H9 (cell line): Measurements from ENCODE around the gene CXXC1. TPM values are rescaled to one million over a fixed set of nuclear protein-coding genes. Genes with fewer than 3 reads are reported as not detected.

Experiments used
- DNase-seq: peaks from one replicate; pipeline ENCODE4 v3.0.0-alpha.2; 2017
- H2AFZ ChIP-seq: one replicate; pipeline ENCODE4 v1.6.1; 2013; ENCODE audit warnings: mild to moderate bottlenecking, low read length, control low read depth, moderate library complexity
- H2AK5ac ChIP-seq: 2 replicates; pipeline ENCODE4 v1.6.1; 2013; ENCODE audit warnings: low read length, control low read depth, mixed read lengths; ENCODE audit not compliant: insufficient read length
- H2BK120ac ChIP-seq: one replicate; pipeline ENCODE4 v1.6.1; 2013; ENCODE audit warnings: low read depth, mild to moderate bottlenecking, low read length, control low read depth, inconsistent platforms; ENCODE audit not compliant: poor library complexity, severe bottlenecking
- H2BK12ac ChIP-seq: 2 replicates; pipeline ENCODE4 v1.6.1; 2013; ENCODE audit warnings: low read length, control low read depth, mixed read lengths, low read depth; ENCODE audit not compliant: insufficient read length
- H2BK15ac ChIP-seq: 2 replicates; pipeline ENCODE4 v1.6.1; 2013; ENCODE audit warnings: low read depth, low read length, control low read depth
- H2BK20ac ChIP-seq: one replicate; pipeline ENCODE4 v1.6.1; 2013; ENCODE audit warnings: low read depth, mild to moderate bottlenecking, low read length, control low read depth, inconsistent platforms; ENCODE audit not compliant: poor library complexity, severe bottlenecking
- H2BK5ac ChIP-seq: 2 replicates; pipeline ENCODE4 v1.6.1; 2013; ENCODE audit warnings: low read length, control low read depth, mixed read lengths; ENCODE audit not compliant: insufficient read length
- H3K14ac ChIP-seq: 2 replicates; pipeline ENCODE4 v1.6.1; 2013; ENCODE audit warnings: low read length, control low read depth; ENCODE audit not compliant: insufficient read depth
- H3K18ac ChIP-seq: 2 replicates; pipeline ENCODE4 v1.6.1; 2013; ENCODE audit warnings: low read depth, mild to moderate bottlenecking, mixed read lengths, low read length, control low read depth; ENCODE audit not compliant: insufficient read length
- H3K23ac ChIP-seq: 2 replicates; pipeline ENCODE4 v1.6.1; 2013; ENCODE audit warnings: low read length, control low read depth, mixed read lengths, low read depth; ENCODE audit not compliant: insufficient read length
- H3K23me2 ChIP-seq: 2 replicates; pipeline ENCODE4 v1.6.1; 2013; ENCODE audit warnings: low read depth, mild to moderate bottlenecking, mixed read lengths, low read length, control low read depth; ENCODE audit not compliant: insufficient read length, poor library complexity, severe bottlenecking
- H3K27ac ChIP-seq: 2 replicates; pipeline ENCODE4 v1.5.1; 2013; ENCODE audit warnings: low read length, control low read depth, mixed read lengths, low read depth; ENCODE audit not compliant: insufficient read length
- H3K27me3 ChIP-seq: 2 replicates; pipeline ENCODE4 v1.6.1; 2013; ENCODE audit warnings: low read length, control low read depth, inconsistent platforms; ENCODE audit not compliant: insufficient read depth
- H3K4ac ChIP-seq: 2 replicates; pipeline ENCODE4 v1.6.1; 2013; ENCODE audit warnings: low read depth, mild to moderate bottlenecking, control low read depth, inconsistent platforms, low read length, moderate library complexity
- H3K4me1 ChIP-seq: 2 replicates; pipeline ENCODE4 v1.6.1; 2013; ENCODE audit warnings: low read length, control low read depth, inconsistent platforms; ENCODE audit not compliant: insufficient read depth
- H3K4me2 ChIP-seq: 2 replicates; pipeline ENCODE4 v1.6.1; 2013; ENCODE audit warnings: low read length, control low read depth, mixed read lengths; ENCODE audit not compliant: insufficient read length, insufficient read depth
- H3K56ac ChIP-seq: 2 replicates; pipeline ENCODE4 v1.6.1; 2013; ENCODE audit warnings: low read depth, mild to moderate bottlenecking, mixed read lengths, low read length, control low read depth; ENCODE audit not compliant: insufficient read length
- H3K79me1 ChIP-seq: 2 replicates; pipeline ENCODE4 v1.6.1; 2013; ENCODE audit warnings: low read depth, mild to moderate bottlenecking, moderate library complexity, low read length, control low read depth, inconsistent platforms; ENCODE audit not compliant: insufficient read depth, poor library complexity, severe bottlenecking
- H3K79me2 ChIP-seq: 2 replicates; pipeline ENCODE4 v1.6.1; 2013; ENCODE audit warnings: low read length, control low read depth, inconsistent platforms; ENCODE audit not compliant: insufficient read depth
- H3K9ac ChIP-seq: 2 replicates; pipeline ENCODE4 v1.6.1; 2013; ENCODE audit warnings: low read length, control low read depth, mixed read lengths; ENCODE audit not compliant: insufficient read length; ENCODE audit errors: extremely low read depth
- H3K9me3 ChIP-seq: one replicate; pipeline ENCODE4 v1.6.1; 2013; ENCODE audit warnings: low read depth, low read length, inconsistent platforms; ENCODE audit not compliant: control insufficient read depth
- H3T11ph ChIP-seq: one replicate; pipeline ENCODE4 v1.6.1; 2013; ENCODE audit warnings: mild to moderate bottlenecking, low read length, control low read depth, inconsistent platforms
- H4K20me1 ChIP-seq: one replicate; pipeline ENCODE4 v1.6.1; 2013; ENCODE audit not compliant: control insufficient read depth, insufficient read length, insufficient read depth
- H4K5ac ChIP-seq: 2 replicates; pipeline ENCODE4 v1.6.1; 2013; ENCODE audit warnings: low read depth, mild to moderate bottlenecking, mixed read lengths, low read length, control low read depth; ENCODE audit not compliant: insufficient read length
- H4K8ac ChIP-seq: replicated peaks from 2 replicates; pipeline ENCODE4 v1.6.1; 2013; ENCODE audit warnings: low read length, control low read depth, mixed read lengths, low read depth; ENCODE audit not compliant: insufficient read length
- H4K91ac ChIP-seq: 2 replicates; pipeline ENCODE4 v1.6.1; 2013; ENCODE audit warnings: low read depth, mild to moderate bottlenecking, moderate library complexity, mixed read lengths, low read length, control low read depth; ENCODE audit not compliant: insufficient read length
- H3K27ac Mint-ChIP-seq, 3 experiments: 2 replicates in 2 of 3; 3 replicates in 1 of 3; pipeline ENCODE4 v1.8.0; 2020 to 2021; ENCODE audit warnings: mixed read lengths in 3 of 3, mild to moderate bottlenecking in 1 of 3, moderate library complexity in 1 of 3
- H3K27me3 Mint-ChIP-seq: 2 replicates; pipeline ENCODE4 v1.8.0; 2021; ENCODE audit warnings: low read depth, mild to moderate bottlenecking, moderate library complexity, mixed read lengths
- H3K36me3 Mint-ChIP-seq, 3 experiments: 2 replicates in 2 of 3; 3 replicates in 1 of 3; pipeline ENCODE4 v1.8.0; 2020 to 2021; ENCODE audit warnings: low read depth in 3 of 3, mixed read lengths in 3 of 3; ENCODE audit not compliant: insufficient read depth in 1 of 3
- H3K4me1 Mint-ChIP-seq, 2 experiments: 2 replicates each; pipeline ENCODE4 v1.8.0; 2020; ENCODE audit warnings: mixed read lengths in 2 of 2
- H3K4me3 Mint-ChIP-seq, 2 experiments: 2 replicates in 1 of 2; 3 replicates in 1 of 2; pipeline ENCODE4 v1.8.0; 2020 to 2021; ENCODE audit warnings: mild to moderate bottlenecking in 2 of 2, mixed read lengths in 2 of 2, moderate library complexity in 1 of 2
- H3K9me3 Mint-ChIP-seq, 2 experiments: 2 replicates in 1 of 2; 3 replicates in 1 of 2; pipeline ENCODE4 v1.8.0; 2020; ENCODE audit warnings: mild to moderate bottlenecking in 2 of 2, mixed read lengths in 2 of 2, moderate library complexity in 1 of 2
- WGBS: extraction: QIAGEN DNeasy Blood & Tissue Kit; methylation state at CpG from one replicate; pipeline ENCODE4 v1.1.7; 2013; ENCODE audit warnings: missing lambda C conversion rate, low lambda C conversion rate, mixed read lengths; ENCODE audit not compliant: insufficient read length; ENCODE audit errors: extremely low coverage; 5-methylcytosine and 5-hydroxymethylcytosine counted together
- total RNA-seq: library from RNA; stranded (reverse); gene quantifications from 2 replicates; pipeline ENCODE4 v1.2.1, GENCODE V29; 2021
- TF ChIP-seq, protein P1 (sequence below): fragments of 200-600 bp; sonication (generic); conservative IDR thresholded peaks from 3 replicates; pipeline ENCODE4 v1.8.0; 2021; ENCODE audit warnings: antibody characterized with exemption, mild to moderate bottlenecking

Gene CXXC1
- total RNA-seq, 1 experiment from 2014 or later: 95.9 TPM

DNA sequence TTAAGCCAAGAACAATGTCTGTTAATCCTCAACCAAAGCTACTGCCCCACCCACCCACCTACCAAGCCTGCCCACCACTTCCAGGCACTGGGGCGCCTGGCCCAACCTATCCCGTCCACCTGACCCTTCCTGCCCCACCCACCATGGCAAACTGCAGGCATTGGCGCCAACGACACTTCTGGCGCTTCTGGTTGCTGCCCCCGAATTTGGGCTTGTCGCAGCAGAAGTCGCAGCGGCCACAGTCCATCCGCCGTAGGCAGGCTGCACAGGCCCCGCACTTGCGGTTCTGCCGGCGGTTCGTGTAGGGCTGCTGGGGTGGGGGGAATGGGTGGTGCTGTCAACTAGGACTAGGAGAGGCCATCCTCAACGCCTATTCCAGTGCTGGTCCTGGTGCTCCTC, 13.4 kb downstream of the CXXC1 start:
- no peak overlapping the region for H4K91ac ChIP-seq
- no peaks in the 10 kb centered on the region for H3K79me1 ChIP-seq
- H3K14ac ChIP-seq: no peak overlapping the region
- no peak overlapping the region for H3K18ac ChIP-seq
- H3T11ph ChIP-seq: no peak overlapping the region
- H2BK15ac ChIP-seq: no peak overlapping the region
- H3K23ac ChIP-seq: no peak overlapping the region
- no peak for DNase-seq
- Mint-ChIP-seq H3K4me3 (no peak overlapping the region; a peak in 1 of 5 replicates), H3K9me3 (no peaks in the 10 kb centered on the region), H3K27ac (no peak overlapping the region), H3K27me3 (no peaks in the 10 kb centered on the region; the same call in 1 of the 2 replicates), H3K36me3 (peaks cover 41 to 83% (median 80%) of the 10 kb centered on the region in 3 experiments; a peak in 6 of 7 replicates), H3K4me1 (no peaks in the 10 kb centered on the region)
- no peak overlapping the region for H2BK5ac ChIP-seq
- H2BK12ac ChIP-seq: no peak overlapping the region
- no peak overlapping the region for H3K56ac ChIP-seq
- no peak overlapping the region for H2BK20ac ChIP-seq
- H2BK120ac ChIP-seq: no peak overlapping the region
- H3K4me2 ChIP-seq: no peak overlapping the region
- H4K20me1 ChIP-seq: no peaks in the 10 kb centered on the region
- no peak overlapping the region for H2AK5ac ChIP-seq
- H4K8ac ChIP-seq: no peak overlapping the region
- no peak overlapping the region for H4K5ac ChIP-seq
- no peaks in the 10 kb centered on the region for H3K23me2 ChIP-seq
- TF ChIP-seq, protein P1, sequence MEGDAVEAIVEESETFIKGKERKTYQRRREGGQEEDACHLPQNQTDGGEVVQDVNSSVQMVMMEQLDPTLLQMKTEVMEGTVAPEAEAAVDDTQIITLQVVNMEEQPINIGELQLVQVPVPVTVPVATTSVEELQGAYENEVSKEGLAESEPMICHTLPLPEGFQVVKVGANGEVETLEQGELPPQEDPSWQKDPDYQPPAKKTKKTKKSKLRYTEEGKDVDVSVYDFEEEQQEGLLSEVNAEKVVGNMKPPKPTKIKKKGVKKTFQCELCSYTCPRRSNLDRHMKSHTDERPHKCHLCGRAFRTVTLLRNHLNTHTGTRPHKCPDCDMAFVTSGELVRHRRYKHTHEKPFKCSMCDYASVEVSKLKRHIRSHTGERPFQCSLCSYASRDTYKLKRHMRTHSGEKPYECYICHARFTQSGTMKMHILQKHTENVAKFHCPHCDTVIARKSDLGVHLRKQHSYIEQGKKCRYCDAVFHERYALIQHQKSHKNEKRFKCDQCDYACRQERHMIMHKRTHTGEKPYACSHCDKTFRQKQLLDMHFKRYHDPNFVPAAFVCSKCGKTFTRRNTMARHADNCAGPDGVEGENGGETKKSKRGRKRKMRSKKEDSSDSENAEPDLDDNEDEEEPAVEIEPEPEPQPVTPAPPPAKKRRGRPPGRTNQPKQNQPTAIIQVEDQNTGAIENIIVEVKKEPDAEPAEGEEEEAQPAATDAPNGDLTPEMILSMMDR: no peak
- H3K4me1 ChIP-seq: no peaks in the 10 kb centered on the region
- H3K9me3 ChIP-seq: no peaks in the 10 kb centered on the region
- WGBS: no CpG with 5 or more reads among the region's 17 CpGs
- H3K4ac ChIP-seq: no peak overlapping the region
- no peak overlapping the region for H3K9ac ChIP-seq
- no peak overlapping the region for H3K27ac ChIP-seq
- H2AFZ ChIP-seq: no peak overlapping the region
- no peaks in the 10 kb centered on the region for H3K79me2 ChIP-seq
- H3K27me3 ChIP-seq: no peaks in the 10 kb centered on the region
